Measurements from ENCODE around the gene NLRC4.
"Not testable (repeated sequence)": the region's sequence is repeated elsewhere in the genome, so short reads cannot be mapped to it uniquely, and the experiment has no call there.

NLRC4 gene

GRCh38 chr2:32264422-32265105 lies at the start of gene NLRC4:
Gene NLRC4 (minus strand): TSS chr2:32264886. CDS start chr2:32256775, 8,111 bp downstream.
- peak; percentile 7 for DNase-seq

- DNase-seq, result no peak
These were observed 45.9 kb upstream of the NLRC4 start for GRCh38 chr2:32310577-32310976.

GRCh38 chr2:32293966-32294562 lies 29.4 kb upstream of the NLRC4 start:
- DNase-seq, result not testable (repeated sequence)

- DNase-seq, result not testable (repeated sequence)
These were observed 28.8 kb upstream of the NLRC4 start for GRCh38 chr2:32293493-32293892.

- no peak for DNase-seq
These were observed 27.1 kb upstream of the NLRC4 start for GRCh38 chr2:32291746-32292145.

GRCh38 chr2:32290000-32290339 lies 25.3 kb upstream of the NLRC4 start:
- DNase-seq, result no peak

GRCh38 chr2:32289165-32289999 lies 24.7 kb upstream of the NLRC4 start:
- no peak for DNase-seq

- DNase-seq, result no peak
These were observed 19.6 kb upstream of the NLRC4 start for GRCh38 chr2:32284321-32284720.

- DNase-seq, result no peak
These were observed 13.8 kb upstream of the NLRC4 start for GRCh38 chr2:32278478-32278853.

- peak; percentile 88 for DNase-seq
These were observed 13.2 kb upstream of the NLRC4 start, which contains the start of gene YIPF4 for GRCh38 chr2:32277674-32278477. Gene YIPF4 (plus strand): TSS chr2:32277904. CDS start chr2:32278156, 252 bp downstream.

GRCh38 chr2:32277363-32277673 lies 12.6 kb upstream of the NLRC4 start:
- no peak for DNase-seq

GRCh38 chr2:32275790-32276189 lies 11.1 kb upstream of the NLRC4 start:
- DNase-seq, result not testable (repeated sequence)

- no peak for DNase-seq
These were observed 9.6 kb upstream of the NLRC4 start for GRCh38 chr2:32274289-32274688.

GRCh38 chr2:32272279-32272678 lies 7.6 kb upstream of the NLRC4 start:
- DNase-seq, result no peak

GRCh38 chr2:32271063-32271462 lies 6.4 kb upstream of the NLRC4 start:
- DNase-seq, result no peak

- no peak for DNase-seq
These were observed 2.6 kb downstream of the NLRC4 start for GRCh38 chr2:32262105-32262504.

GRCh38 chr2:32260376-32260775 lies 4.3 kb downstream of the NLRC4 start:
- no peak for DNase-seq

- DNase-seq, result no peak
These were observed 6.4 kb downstream of the NLRC4 start for GRCh38 chr2:32258242-32258641.

- DNase-seq, result no peak
These were observed 14.4 kb downstream of the NLRC4 start for GRCh38 chr2:32250290-32250689.

GRCh38 chr2:32249731-32250236 lies 14.9 kb downstream of the NLRC4 start:
- DNase-seq, result no peak

- DNase-seq, result no peak
These were observed 16.4 kb downstream of the NLRC4 start for GRCh38 chr2:32248299-32248698.

- no peak for DNase-seq
These were observed 17.8 kb downstream of the NLRC4 start for GRCh38 chr2:32246911-32247310.

GRCh38 chr2:32242331-32242730 lies 22.4 kb downstream of the NLRC4 start:
- no peak for DNase-seq
